SK-N-SH treated with all-trans-retinoic acid at 6 μM for 48 hours (cell line): ENCODE measurements around the gene SMC2.

ENCODE experiments used
- CSRNP3 ChIP-seq: fragments of 250-450 bp; sonication (Bioruptor Pico); IDR thresholded peaks from 2 replicates; pipeline ENCODE4 v1.5.1; 2021; ENCODE audit warnings: mild to moderate bottlenecking, moderate library complexity
- ISL1 ChIP-seq: fragments of 250-450 bp; sonication (Bioruptor Pico); IDR thresholded peaks from 2 replicates; pipeline ENCODE4 v2.1.2; 2022; ENCODE audit warnings: mild to moderate bottlenecking, moderate library complexity
- RARB ChIP-seq: fragments of 250-450 bp; sonication (Bioruptor Pico); IDR thresholded peaks from 2 replicates; pipeline ENCODE4 v1.8.0; 2021; ENCODE audit warnings: mild to moderate bottlenecking, moderate library complexity
- TF ChIP-seq, protein P1 (sequence below): fragments of 250-450 bp; sonication (Bioruptor Pico); IDR thresholded peaks from 2 replicates; pipeline ENCODE4 v1.5.1; 2020; ENCODE audit warnings: low read depth, mild to moderate bottlenecking, moderate library complexity
- TF ChIP-seq, protein P2 (sequence below): fragments of 250-450 bp; sonication (Bioruptor Pico); IDR thresholded peaks from 2 replicates; pipeline ENCODE4 v1.8.0; 2020; ENCODE audit warnings: mild to moderate bottlenecking, moderate library complexity, borderline replicate concordance
- TF ChIP-seq, protein P3 (sequence below): fragments of 250-450 bp; sonication (Bioruptor Pico); IDR thresholded peaks from 2 replicates; pipeline ENCODE4 v1.5.0; 2020; ENCODE audit warnings: mild to moderate bottlenecking, moderate library complexity

- no peak for TF ChIP-seq CSRNP3 (CRISPR knock-in tag)
- TF ChIP-seq, protein P1, sequence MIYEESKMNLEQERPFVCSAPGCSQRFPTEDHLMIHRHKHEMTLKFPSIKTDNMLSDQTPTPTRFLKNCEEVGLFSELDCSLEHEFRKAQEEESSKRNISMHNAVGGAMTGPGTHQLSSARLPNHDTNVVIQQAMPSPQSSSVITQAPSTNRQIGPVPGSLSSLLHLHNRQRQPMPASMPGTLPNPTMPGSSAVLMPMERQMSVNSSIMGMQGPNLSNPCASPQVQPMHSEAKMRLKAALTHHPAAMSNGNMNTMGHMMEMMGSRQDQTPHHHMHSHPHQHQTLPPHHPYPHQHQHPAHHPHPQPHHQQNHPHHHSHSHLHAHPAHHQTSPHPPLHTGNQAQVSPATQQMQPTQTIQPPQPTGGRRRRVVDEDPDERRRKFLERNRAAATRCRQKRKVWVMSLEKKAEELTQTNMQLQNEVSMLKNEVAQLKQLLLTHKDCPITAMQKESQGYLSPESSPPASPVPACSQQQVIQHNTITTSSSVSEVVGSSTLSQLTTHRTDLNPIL (CRISPR knock-in tag), result no peak
- TF ChIP-seq ISL1 (CRISPR knock-in tag), result no peak
- TF ChIP-seq RARB (CRISPR knock-in tag), result no peak
- TF ChIP-seq, protein P2, sequence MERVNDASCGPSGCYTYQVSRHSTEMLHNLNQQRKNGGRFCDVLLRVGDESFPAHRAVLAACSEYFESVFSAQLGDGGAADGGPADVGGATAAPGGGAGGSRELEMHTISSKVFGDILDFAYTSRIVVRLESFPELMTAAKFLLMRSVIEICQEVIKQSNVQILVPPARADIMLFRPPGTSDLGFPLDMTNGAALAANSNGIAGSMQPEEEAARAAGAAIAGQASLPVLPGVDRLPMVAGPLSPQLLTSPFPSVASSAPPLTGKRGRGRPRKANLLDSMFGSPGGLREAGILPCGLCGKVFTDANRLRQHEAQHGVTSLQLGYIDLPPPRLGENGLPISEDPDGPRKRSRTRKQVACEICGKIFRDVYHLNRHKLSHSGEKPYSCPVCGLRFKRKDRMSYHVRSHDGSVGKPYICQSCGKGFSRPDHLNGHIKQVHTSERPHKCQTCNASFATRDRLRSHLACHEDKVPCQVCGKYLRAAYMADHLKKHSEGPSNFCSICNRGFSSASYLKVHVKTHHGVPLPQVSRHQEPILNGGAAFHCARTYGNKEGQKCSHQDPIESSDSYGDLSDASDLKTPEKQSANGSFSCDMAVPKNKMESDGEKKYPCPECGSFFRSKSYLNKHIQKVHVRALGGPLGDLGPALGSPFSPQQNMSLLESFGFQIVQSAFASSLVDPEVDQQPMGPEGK (CRISPR knock-in tag), result no peak
- TF ChIP-seq, protein P3, sequence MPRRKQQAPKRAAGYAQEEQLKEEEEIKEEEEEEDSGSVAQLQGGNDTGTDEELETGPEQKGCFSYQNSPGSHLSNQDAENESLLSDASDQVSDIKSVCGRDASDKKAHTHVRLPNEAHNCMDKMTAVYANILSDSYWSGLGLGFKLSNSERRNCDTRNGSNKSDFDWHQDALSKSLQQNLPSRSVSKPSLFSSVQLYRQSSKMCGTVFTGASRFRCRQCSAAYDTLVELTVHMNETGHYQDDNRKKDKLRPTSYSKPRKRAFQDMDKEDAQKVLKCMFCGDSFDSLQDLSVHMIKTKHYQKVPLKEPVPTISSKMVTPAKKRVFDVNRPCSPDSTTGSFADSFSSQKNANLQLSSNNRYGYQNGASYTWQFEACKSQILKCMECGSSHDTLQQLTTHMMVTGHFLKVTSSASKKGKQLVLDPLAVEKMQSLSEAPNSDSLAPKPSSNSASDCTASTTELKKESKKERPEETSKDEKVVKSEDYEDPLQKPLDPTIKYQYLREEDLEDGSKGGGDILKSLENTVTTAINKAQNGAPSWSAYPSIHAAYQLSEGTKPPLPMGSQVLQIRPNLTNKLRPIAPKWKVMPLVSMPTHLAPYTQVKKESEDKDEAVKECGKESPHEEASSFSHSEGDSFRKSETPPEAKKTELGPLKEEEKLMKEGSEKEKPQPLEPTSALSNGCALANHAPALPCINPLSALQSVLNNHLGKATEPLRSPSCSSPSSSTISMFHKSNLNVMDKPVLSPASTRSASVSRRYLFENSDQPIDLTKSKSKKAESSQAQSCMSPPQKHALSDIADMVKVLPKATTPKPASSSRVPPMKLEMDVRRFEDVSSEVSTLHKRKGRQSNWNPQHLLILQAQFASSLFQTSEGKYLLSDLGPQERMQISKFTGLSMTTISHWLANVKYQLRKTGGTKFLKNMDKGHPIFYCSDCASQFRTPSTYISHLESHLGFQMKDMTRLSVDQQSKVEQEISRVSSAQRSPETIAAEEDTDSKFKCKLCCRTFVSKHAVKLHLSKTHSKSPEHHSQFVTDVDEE (CRISPR knock-in tag), result no peak
Measured at GRCh38 chr9:104088416-104088815, 5.7 kb upstream of the SMC2 start.
